ENCODE measurements around the gene UBE2I.

Gene UBE2I

GRCh38 chr16:1276580-1276878 is 32.9 kb upstream of the UBE2I start:
- no peak for DNase-seq (ENCODE audit: low read depth, low spot score)
- ChIA-PET POLR2A (no interaction called here), CTCF (no interaction called here)
- no peak overlapping the region for H3K4me3 ChIP-seq (ENCODE audit: low read depth, low read length)
- TF ChIP-seq CTCF (IDR thresholded peaks at IDR 0.05; ENCODE audit: insufficient read depth, low read length, missing control alignments) = no peak

GRCh38 chr16:1277151-1277598 is 32.3 kb upstream of the UBE2I start:
- ChIA-PET POLR2A (no interaction called here), CTCF (no interaction called here)
- no peak overlapping the region for H3K4me3 ChIP-seq (ENCODE audit: low read depth, low read length)
- TF ChIP-seq CTCF (IDR thresholded peaks at IDR 0.05; ENCODE audit: insufficient read depth, low read length, missing control alignments) = no peak
- no peak for DNase-seq (ENCODE audit: low read depth, low spot score)

GRCh38 chr16:1277617-1278282 is 31.7 kb upstream of the UBE2I start:
- no peak overlapping the region for H3K4me3 ChIP-seq (ENCODE audit: low read depth, low read length)
- POLR2A ChIA-PET = interaction anchor here (0.6 kb wide), 1 partner anchor 197 kb away, joined by 3 read pairs; no protein-coding TSS in a partner anchor
- no peak for TF ChIP-seq CTCF (IDR thresholded peaks at IDR 0.05; ENCODE audit: insufficient read depth, low read length, missing control alignments)
- no peak for DNase-seq (ENCODE audit: low read depth, low spot score)
- CTCF ChIA-PET = no interaction called here

- TF ChIP-seq CTCF (IDR thresholded peaks at IDR 0.05; ENCODE audit: insufficient read depth, low read length, missing control alignments) = no peak
- CTCF ChIA-PET = no interaction called here
- DNase-seq (ENCODE audit: low read depth, low spot score) = no peak
- POLR2A ChIA-PET = no interaction called here
- H3K4me3 ChIP-seq (ENCODE audit: low read depth, low read length) = no peak overlapping the region
These were observed 31.0 kb upstream of the UBE2I start for GRCh38 chr16:1278477-1278876.

- CTCF ChIA-PET = no interaction called here
- no peak overlapping the region for H3K4me3 ChIP-seq (ENCODE audit: low read depth, low read length)
- no peak for TF ChIP-seq CTCF (IDR thresholded peaks at IDR 0.05; ENCODE audit: insufficient read depth, low read length, missing control alignments)
- DNase-seq (ENCODE audit: low read depth, low spot score) = no peak
- POLR2A ChIA-PET = no interaction called here
These were observed 30.1 kb upstream of the UBE2I start for GRCh38 chr16:1279081-1279944.

GRCh38 chr16:1279945-1280589 is 29.4 kb upstream of the UBE2I start:
- TF ChIP-seq CTCF (IDR thresholded peaks at IDR 0.05; ENCODE audit: insufficient read depth, low read length, missing control alignments) = no peak
- CTCF ChIA-PET = interaction anchor here (0.7 kb wide), 1 partner anchor 20 kb away, joined by 3 read pairs; no protein-coding TSS in a partner anchor
- POLR2A ChIA-PET = no interaction called here
- H3K4me3 ChIP-seq (ENCODE audit: low read depth, low read length) = no peak overlapping the region
- no peak for DNase-seq (ENCODE audit: low read depth, low spot score)
